ENCODE measurements around the gene RBPJL.

The RBPJL gene

GRCh38 chr20:45288860-45289259, 17.8 kb upstream of the RBPJL start:
- H3K9me3 ChIP-seq, result no peaks in the 10 kb centered on the region
- H3K27ac ChIP-seq, result no peak overlapping the region
- H3K27me3 ChIP-seq, result peaks cover 14% of the 10 kb centered on the region
- no peaks in the 10 kb centered on the region for H3K36me3 ChIP-seq
- H3K4me3 ChIP-seq (ENCODE audit: low read depth in 1 of 2, low read length in 1 of 2), result no peak overlapping the region
- no peak for TF ChIP-seq CTCF (IDR thresholded peaks at IDR 0.05)
- peaks cover 15 to 22% of the 10 kb centered on the region in 2 experiments for H3K4me1 ChIP-seq (ENCODE audit: control insufficient read depth in 1 of 2, insufficient read depth in 1 of 2, low read depth in 1 of 2, low read length in 1 of 2)

- Histone ChIP-seq H3K27me3 (peaks cover 26% of the 10 kb centered on the region), H3K9me3 (no peaks in the 10 kb centered on the region)
- no peak for TF ChIP-seq CTCF (IDR thresholded peaks at IDR 0.05)
Measured at GRCh38 chr20:45289942-45290676, 16.5 kb upstream of the RBPJL start.

GRCh38 chr20:45290677-45291355, 15.8 kb upstream of the RBPJL start:
- no peaks in the 10 kb centered on the region for H3K36me3 ChIP-seq
- no peak overlapping the region for H3K27ac ChIP-seq
- peaks cover 15 to 26% of the 10 kb centered on the region in 2 experiments for H3K4me1 ChIP-seq (ENCODE audit: control insufficient read depth in 1 of 2, insufficient read depth in 1 of 2, low read depth in 1 of 2, low read length in 1 of 2)
- peak; percentile 79 for TF ChIP-seq CTCF (IDR thresholded peaks at IDR 0.05)
- no peak overlapping the region for H3K4me3 ChIP-seq (ENCODE audit: low read depth in 1 of 2, low read length in 1 of 2)
- no peaks in the 10 kb centered on the region for H3K9me3 ChIP-seq
- peaks cover 28% of the 10 kb centered on the region for H3K27me3 ChIP-seq

More at GRCh38 chr20:45289942-45290676, 16.5 kb upstream of the RBPJL start:
- Histone ChIP-seq H3K27ac (no peak overlapping the region), H3K4me1 (ENCODE audit: control insufficient read depth in 1 of 2, insufficient read depth in 1 of 2, low read depth in 1 of 2, low read length in 1 of 2) (peaks cover 15 to 26% of the 10 kb centered on the region in 2 experiments), H3K4me3 (ENCODE audit: low read depth in 1 of 2, low read length in 1 of 2) (no peak overlapping the region), H3K36me3 (no peaks in the 10 kb centered on the region)

- H3K4me1 ChIP-seq (ENCODE audit: control insufficient read depth in 1 of 2, insufficient read depth in 1 of 2, low read depth in 1 of 2, low read length in 1 of 2), result peaks cover 15 to 26% of the 10 kb centered on the region in 2 experiments
- no peak for TF ChIP-seq CTCF (IDR thresholded peaks at IDR 0.05)
- H3K27ac ChIP-seq, result no peak overlapping the region
- no peaks in the 10 kb centered on the region for H3K9me3 ChIP-seq
- peaks cover 28% of the 10 kb centered on the region for H3K27me3 ChIP-seq
- no peak overlapping the region for H3K4me3 ChIP-seq (ENCODE audit: low read depth in 1 of 2, low read length in 1 of 2)
- no peaks in the 10 kb centered on the region for H3K36me3 ChIP-seq
Measured at GRCh38 chr20:45291526-45291925, 15.1 kb upstream of the RBPJL start.

- no peak overlapping the region for H3K27ac ChIP-seq
- peaks cover 15 to 26% of the 10 kb centered on the region in 2 experiments for H3K4me1 ChIP-seq (ENCODE audit: control insufficient read depth in 1 of 2, insufficient read depth in 1 of 2, low read depth in 1 of 2, low read length in 1 of 2)
- TF ChIP-seq CTCF (IDR thresholded peaks at IDR 0.05), result no peak
- H3K9me3 ChIP-seq, result no peaks in the 10 kb centered on the region
- no peaks in the 10 kb centered on the region for H3K36me3 ChIP-seq
- H3K27me3 ChIP-seq, result peaks cover 28% of the 10 kb centered on the region
- H3K4me3 ChIP-seq (ENCODE audit: low read depth in 1 of 2, low read length in 1 of 2), result no peak overlapping the region
Measured at GRCh38 chr20:45292343-45292742, 14.3 kb upstream of the RBPJL start.

All from neutrophil (primary cell).